Osteoblast (primary cell): ENCODE results near the gene KRT86. TPM values are rescaled to one million over a fixed set of nuclear protein-coding genes. Genes with fewer than 3 reads are reported as not detected.
A peak's percentile ranks its signal among the peaks of the same experiment; 100 is the strongest.

Experiments used
- DNase-seq: peaks from one replicate; pipeline ENCODE4 v3.0.0; 2011; ENCODE audit warnings: low spot score, mixed read lengths; ENCODE audit not compliant: insufficient read length; ENCODE audit errors: missing footprints
- H2AFZ ChIP-seq: 2 replicates; pipeline ENCODE4 v1.6.0; 2011; ENCODE audit warnings: mild to moderate bottlenecking, low read length
- H3K27ac ChIP-seq: 2 replicates; pipeline ENCODE4 v1.5.1; 2011; ENCODE audit warnings: mild to moderate bottlenecking, low read depth, low read length, moderate library complexity
- H3K27me3 ChIP-seq: 2 replicates; pipeline ENCODE4 v1.6.0; 2012; ENCODE audit warnings: mild to moderate bottlenecking, control low read depth, inconsistent platforms, low read length, moderate library complexity; ENCODE audit not compliant: insufficient read depth
- H3K36me3 ChIP-seq: 2 replicates; pipeline ENCODE4 v1.5.1; 2011; ENCODE audit warnings: mild to moderate bottlenecking, low read length, control low read depth, moderate library complexity; ENCODE audit not compliant: insufficient read depth
- H3K4me1 ChIP-seq: 2 replicates; pipeline ENCODE4 v1.5.1; 2011; ENCODE audit warnings: mild to moderate bottlenecking, low read length, control low read depth, moderate library complexity; ENCODE audit not compliant: insufficient read depth
- H3K4me2 ChIP-seq: 2 replicates; pipeline ENCODE4 v1.6.0; 2011; ENCODE audit warnings: mild to moderate bottlenecking, low read length; ENCODE audit not compliant: insufficient read depth
- H3K4me3 ChIP-seq: fragments of 200-600 bp; sonication (generic); 3 replicates; pipeline ENCODE4 v1.5.1; 2012; ENCODE audit warnings: mild to moderate bottlenecking, low read length, inconsistent platforms; ENCODE audit not compliant: insufficient read depth
- H3K79me2 ChIP-seq: 2 replicates; pipeline ENCODE4 v1.6.0; 2012; ENCODE audit warnings: mild to moderate bottlenecking, low read length, control low read depth, inconsistent platforms; ENCODE audit not compliant: insufficient read depth
- H3K9me3 ChIP-seq: 2 replicates; pipeline ENCODE4 v1.5.1; 2011; ENCODE audit warnings: low read depth, low read length, control low read depth
- H4K20me1 ChIP-seq: 2 replicates; pipeline ENCODE4 v1.6.0; 2012; ENCODE audit warnings: mild to moderate bottlenecking, low read length, control low read depth; ENCODE audit not compliant: insufficient read depth
- CTCF ChIP-seq: IDR thresholded peaks from 2 replicates; pipeline ENCODE4 v1.5.1; 2011; ENCODE audit warnings: mild to moderate bottlenecking, low read depth, low read length, moderate library complexity; ENCODE audit errors: extremely low read depth
- total RNA-seq: library from RNA; depleted of rRNA; stranded (reverse); fragments of >200 nt; gene quantifications from 2 replicates; pipeline ENCODE4 v1.2.3, GENCODE V29; 2012

The KRT86 gene
- total RNA-seq, 1 donor: 0.36 TPM

- Histone ChIP-seq H3K4me3 (no peak overlapping the region), H3K27ac (no peak overlapping the region), H3K27me3 (peaks cover 41% of the 10 kb centered on the region), H3K36me3 (no peaks in the 10 kb centered on the region), H3K4me1 (peaks cover 3% of the 10 kb centered on the region), H2AFZ (no peak overlapping the region), H3K4me2 (no peak overlapping the region), H4K20me1 (no peaks in the 10 kb centered on the region), H3K9me3 (no peaks in the 10 kb centered on the region), H3K79me2 (no peaks in the 10 kb centered on the region)
- peak; percentile 75 for DNase-seq
- TF ChIP-seq CTCF: no peak
Observed at GRCh38 chr12:52323001-52323400, 48.6 kb downstream of the KRT86 start.

- Histone ChIP-seq H2AFZ (no peak overlapping the region), H3K4me2 (no peak overlapping the region), H3K4me3 (no peak overlapping the region), H3K9me3 (no peaks in the 10 kb centered on the region), H3K4me1 (peaks cover 3% of the 10 kb centered on the region), H3K27ac (no peak overlapping the region), H4K20me1 (no peaks in the 10 kb centered on the region), H3K36me3 (no peaks in the 10 kb centered on the region), H3K79me2 (no peaks in the 10 kb centered on the region), H3K27me3 (peaks cover 38% of the 10 kb centered on the region)
- DNase-seq: peak; percentile 58
- TF ChIP-seq CTCF: no peak
Observed at GRCh38 chr12:52323416-52324152, 49.1 kb downstream of the KRT86 start.

- DNase-seq: peak; percentile 30
- Histone ChIP-seq H3K4me2 (no peak overlapping the region), H3K4me1 (peaks cover 3% of the 10 kb centered on the region), H3K27ac (no peak overlapping the region), H3K9me3 (no peaks in the 10 kb centered on the region), H4K20me1 (no peaks in the 10 kb centered on the region), H3K79me2 (no peaks in the 10 kb centered on the region), H3K36me3 (no peaks in the 10 kb centered on the region), H3K4me3 (no peak overlapping the region), H2AFZ (no peak overlapping the region), H3K27me3 (peaks cover 35% of the 10 kb centered on the region)
- no peak for TF ChIP-seq CTCF
Observed at GRCh38 chr12:52324153-52324444, 49.7 kb downstream of the KRT86 start.

- peak overlapping the region; percentile 61 for H3K4me2 ChIP-seq
- H3K36me3 ChIP-seq: no peaks in the 10 kb centered on the region
- peak overlapping the region; percentile 62 for H2AFZ ChIP-seq
- H3K79me2 ChIP-seq: no peaks in the 10 kb centered on the region
- H3K4me1 ChIP-seq: peaks cover 3% of the 10 kb centered on the region
- no peaks in the 10 kb centered on the region for H3K9me3 ChIP-seq
- H4K20me1 ChIP-seq: no peaks in the 10 kb centered on the region
- H3K27me3 ChIP-seq: peaks cover 15% of the 10 kb centered on the region
- peak overlapping the region; percentile 39 for H3K4me3 ChIP-seq
- peak; percentile 99 for TF ChIP-seq CTCF
- no peak overlapping the region for H3K27ac ChIP-seq
- DNase-seq: peak; percentile 99
Observed at GRCh38 chr12:52327052-52327829, 52.8 kb downstream of the KRT86 start.
